Osteoblast (primary cell): ENCODE measurements around the gene MARK3. TPM values are rescaled to one million over a fixed set of nuclear protein-coding genes. Genes with fewer than 3 reads are reported as not detected.
A peak's percentile ranks its signal among the peaks of the same experiment; 100 is the strongest.

Experiments used
- DNase-seq: peaks from one replicate; pipeline ENCODE4 v3.0.0; 2011; ENCODE audit warnings: low spot score, mixed read lengths; ENCODE audit not compliant: insufficient read length; ENCODE audit errors: missing footprints
- H2AFZ ChIP-seq: 2 replicates; pipeline ENCODE4 v1.6.0; 2011; ENCODE audit warnings: mild to moderate bottlenecking, low read length
- H3K27ac ChIP-seq: 2 replicates; pipeline ENCODE4 v1.5.1; 2011; ENCODE audit warnings: mild to moderate bottlenecking, low read depth, low read length, moderate library complexity
- H3K27me3 ChIP-seq: 2 replicates; pipeline ENCODE4 v1.6.0; 2012; ENCODE audit warnings: mild to moderate bottlenecking, control low read depth, inconsistent platforms, low read length, moderate library complexity; ENCODE audit not compliant: insufficient read depth
- H3K36me3 ChIP-seq: 2 replicates; pipeline ENCODE4 v1.5.1; 2011; ENCODE audit warnings: mild to moderate bottlenecking, low read length, control low read depth, moderate library complexity; ENCODE audit not compliant: insufficient read depth
- H3K4me1 ChIP-seq: 2 replicates; pipeline ENCODE4 v1.5.1; 2011; ENCODE audit warnings: mild to moderate bottlenecking, low read length, control low read depth, moderate library complexity; ENCODE audit not compliant: insufficient read depth
- H3K4me2 ChIP-seq: 2 replicates; pipeline ENCODE4 v1.6.0; 2011; ENCODE audit warnings: mild to moderate bottlenecking, low read length; ENCODE audit not compliant: insufficient read depth
- H3K4me3 ChIP-seq: fragments of 200-600 bp; sonication (generic); 3 replicates; pipeline ENCODE4 v1.5.1; 2012; ENCODE audit warnings: mild to moderate bottlenecking, low read length, inconsistent platforms; ENCODE audit not compliant: insufficient read depth
- H3K79me2 ChIP-seq: 2 replicates; pipeline ENCODE4 v1.6.0; 2012; ENCODE audit warnings: mild to moderate bottlenecking, low read length, control low read depth, inconsistent platforms; ENCODE audit not compliant: insufficient read depth
- H3K9me3 ChIP-seq: 2 replicates; pipeline ENCODE4 v1.5.1; 2011; ENCODE audit warnings: low read depth, low read length, control low read depth
- H4K20me1 ChIP-seq: 2 replicates; pipeline ENCODE4 v1.6.0; 2012; ENCODE audit warnings: mild to moderate bottlenecking, low read length, control low read depth; ENCODE audit not compliant: insufficient read depth
- total RNA-seq: library from RNA; depleted of rRNA; stranded (reverse); fragments of >200 nt; gene quantifications from 2 replicates; pipeline ENCODE4 v1.2.3, GENCODE V29; 2012
- TF ChIP-seq, protein P1 (sequence below): IDR thresholded peaks from 2 replicates; pipeline ENCODE4 v1.5.1; 2011; ENCODE audit warnings: mild to moderate bottlenecking, low read depth, low read length, moderate library complexity; ENCODE audit errors: extremely low read depth

MARK3 gene
- total RNA-seq, 1 donor: 101 TPM

DNA sequence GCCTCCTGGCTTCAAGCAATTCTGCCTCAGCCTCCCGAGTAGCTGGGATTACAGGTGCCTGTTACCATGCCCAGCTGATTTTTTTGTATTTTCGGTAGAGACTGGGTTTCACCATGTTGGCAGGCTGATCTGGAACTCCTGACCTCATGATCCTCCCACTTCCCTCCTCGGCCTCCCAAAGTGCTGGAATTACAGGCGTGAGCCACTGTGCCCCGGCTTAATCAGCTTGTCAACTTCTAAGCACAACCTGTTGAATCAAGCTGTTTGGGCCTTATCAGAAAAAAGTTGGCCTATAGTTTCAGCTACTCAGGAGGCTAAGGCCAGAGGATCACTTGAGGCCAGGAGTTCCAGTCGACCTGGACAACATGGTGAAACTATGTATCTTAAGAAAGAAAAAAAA, 7.9 kb downstream of the MARK3 start:
- no peaks in the 10 kb centered on the region for H3K36me3 ChIP-seq
- no peak overlapping the region for H2AFZ ChIP-seq
- H3K4me1 ChIP-seq: peaks cover 36% of the 10 kb centered on the region
- TF ChIP-seq, protein P1, sequence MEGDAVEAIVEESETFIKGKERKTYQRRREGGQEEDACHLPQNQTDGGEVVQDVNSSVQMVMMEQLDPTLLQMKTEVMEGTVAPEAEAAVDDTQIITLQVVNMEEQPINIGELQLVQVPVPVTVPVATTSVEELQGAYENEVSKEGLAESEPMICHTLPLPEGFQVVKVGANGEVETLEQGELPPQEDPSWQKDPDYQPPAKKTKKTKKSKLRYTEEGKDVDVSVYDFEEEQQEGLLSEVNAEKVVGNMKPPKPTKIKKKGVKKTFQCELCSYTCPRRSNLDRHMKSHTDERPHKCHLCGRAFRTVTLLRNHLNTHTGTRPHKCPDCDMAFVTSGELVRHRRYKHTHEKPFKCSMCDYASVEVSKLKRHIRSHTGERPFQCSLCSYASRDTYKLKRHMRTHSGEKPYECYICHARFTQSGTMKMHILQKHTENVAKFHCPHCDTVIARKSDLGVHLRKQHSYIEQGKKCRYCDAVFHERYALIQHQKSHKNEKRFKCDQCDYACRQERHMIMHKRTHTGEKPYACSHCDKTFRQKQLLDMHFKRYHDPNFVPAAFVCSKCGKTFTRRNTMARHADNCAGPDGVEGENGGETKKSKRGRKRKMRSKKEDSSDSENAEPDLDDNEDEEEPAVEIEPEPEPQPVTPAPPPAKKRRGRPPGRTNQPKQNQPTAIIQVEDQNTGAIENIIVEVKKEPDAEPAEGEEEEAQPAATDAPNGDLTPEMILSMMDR: no peak
- H4K20me1 ChIP-seq: peaks cover 85% of the 10 kb centered on the region
- DNase-seq: no peak
- no peaks in the 10 kb centered on the region for H3K27me3 ChIP-seq
- H3K4me2 ChIP-seq: no peak overlapping the region
- no peaks in the 10 kb centered on the region for H3K9me3 ChIP-seq
- peaks cover 96% of the 10 kb centered on the region for H3K79me2 ChIP-seq
- H3K27ac ChIP-seq: peak overlapping the region; percentile 51
- no peak overlapping the region for H3K4me3 ChIP-seq

GRCh38 chr14:103393676-103394626, 8.7 kb downstream of the MARK3 start:
- H3K4me2 ChIP-seq: peak overlapping the region; percentile 32
- TF ChIP-seq, protein P1: peak; percentile 74

DNA sequence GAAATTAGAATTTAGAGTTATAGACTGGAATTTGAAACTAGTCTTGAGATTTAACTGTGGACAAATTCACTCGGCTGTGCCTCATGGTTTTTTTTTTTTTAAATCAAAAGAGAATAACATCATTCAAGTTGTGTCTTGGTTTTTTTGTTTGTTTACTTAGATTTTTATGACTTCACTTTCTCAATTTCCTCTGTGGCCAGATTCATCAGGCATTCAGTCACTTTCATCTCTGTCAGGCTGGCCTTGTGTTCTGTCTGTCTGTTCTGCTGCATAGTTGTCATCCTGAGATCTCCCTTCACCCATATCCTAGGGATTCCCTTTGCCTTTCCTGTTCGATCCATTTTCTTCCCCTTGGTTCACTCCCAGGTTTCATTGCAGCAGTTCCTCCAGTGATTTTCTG, 10.0 kb downstream of the MARK3 start:
- Histone ChIP-seq H3K27me3 (no peaks in the 10 kb centered on the region), H3K9me3 (no peaks in the 10 kb centered on the region), H4K20me1 (peaks cover 89% of the 10 kb centered on the region), H3K4me2 (peak overlapping the region; percentile 5), H2AFZ (no peak overlapping the region), H3K27ac (peak overlapping the region; percentile 1), H3K36me3 (no peaks in the 10 kb centered on the region), H3K4me1 (peaks cover 41% of the 10 kb centered on the region), H3K4me3 (no peak overlapping the region), H3K79me2 (peaks cover 98% of the 10 kb centered on the region)
- DNase-seq: no peak
- TF ChIP-seq, protein P1: no peak

More at GRCh38 chr14:103393676-103394626, 8.7 kb downstream of the MARK3 start:
- H3K9me3 ChIP-seq: no peaks in the 10 kb centered on the region
- peaks cover 41% of the 10 kb centered on the region for H3K4me1 ChIP-seq
- no peak overlapping the region for H2AFZ ChIP-seq
- H4K20me1 ChIP-seq: peaks cover 83% of the 10 kb centered on the region
- peak overlapping the region; percentile 51 for H3K27ac ChIP-seq
- H3K4me3 ChIP-seq: no peak overlapping the region
- H3K27me3 ChIP-seq: no peaks in the 10 kb centered on the region
- H3K36me3 ChIP-seq: no peaks in the 10 kb centered on the region
- H3K79me2 ChIP-seq: peaks cover 96% of the 10 kb centered on the region
- DNase-seq: no peak

- no peak for DNase-seq
- Histone ChIP-seq H3K4me2 (no peak overlapping the region), H3K27me3 (no peaks in the 10 kb centered on the region), H3K36me3 (no peaks in the 10 kb centered on the region), H3K4me1 (peaks cover 52% of the 10 kb centered on the region), H3K9me3 (no peaks in the 10 kb centered on the region), H3K4me3 (no peak overlapping the region), H3K27ac (no peak overlapping the region), H4K20me1 (peaks cover 89% of the 10 kb centered on the region), H3K79me2 (peaks cover 99% of the 10 kb centered on the region), H2AFZ (no peak overlapping the region)
- TF ChIP-seq, protein P1: no peak
These were observed 11.2 kb downstream of the MARK3 start for GRCh38 chr14:103396463-103396862.
